Vagina (tissue), 2 donors: Measurements from ENCODE around the gene LTB4R. TPM values are rescaled to one million over a fixed set of nuclear protein-coding genes. Genes with fewer than 3 reads are reported as not detected.

Source experiments
- DNase-seq, 2 donors: peaks; one replicate each; pipeline ENCODE4 v3.0.0-alpha.2; 2017; ENCODE audit errors: extremely low spot score in 2 of 2
- H3K27ac ChIP-seq: fragments of 200-600 bp; sonication (generic); one replicate; pipeline ENCODE4 v1.5.1; 2019
- H3K27me3 ChIP-seq: fragments of 200-600 bp; sonication (generic); one replicate; pipeline ENCODE4 v1.5.1; 2019
- H3K36me3 ChIP-seq, 2 donors: fragments of 200-600 bp; sonication (generic); one replicate each; pipeline ENCODE4 v1.5.1; 2017 to 2019
- H3K4me1 ChIP-seq: fragments of 200-600 bp; sonication (generic); one replicate; pipeline ENCODE4 v1.5.1; 2019
- H3K4me3 ChIP-seq, 2 donors: fragments of 200-600 bp; sonication (generic); 1 replicate in 1 of 2; 2 replicates in 1 of 2; pipeline ENCODE4 v1.5.1; 2016 to 2019
- H3K9me3 ChIP-seq: fragments of 200-600 bp; sonication (generic); one replicate; pipeline ENCODE4 v1.5.1; 2019
- POLR2A ChIP-seq, 2 donors: fragments of 450-650 bp; IDR thresholded peaks; one replicate each; pipeline ENCODE4 v1.6.1; 2017; ENCODE audit warnings: antibody characterized with exemption in 2 of 2, mild to moderate bottlenecking in 2 of 2, moderate library complexity in 2 of 2
- POLR2AphosphoS5 ChIP-seq, 2 donors: sonication (generic); formaldehyde crosslinking; IDR thresholded peaks; one replicate each; pipeline ENCODE4 v1.9.0; 2017; ENCODE audit warnings: antibody characterized with exemption in 2 of 2, mild to moderate bottlenecking in 2 of 2, low read depth in 1 of 2; ENCODE audit not compliant: insufficient read depth in 1 of 2
- intact Hi-C: fragments of 100-400 bp; cut with DNase I; formaldehyde crosslinking; loops from one replicate; pipeline ENCODE4 v1.15.1; 2023
- total RNA-seq: library from RNA; depleted of rRNA; stranded (reverse); fragments of >200 nt; gene quantifications from one replicate; pipeline ENCODE4 v1.2.3, GENCODE V29; 2016
- TF ChIP-seq, protein P1 (sequence below), 3 experiments: fragments of 450-650 bp in 2 of 3; fragments of 200-600 bp in 1 of 3; sonication (generic) in 1 of 3; IDR thresholded peaks; one replicate each; pipeline ENCODE4 v1.5.1; 2017 to 2019; ENCODE audit warnings: antibody characterized with exemption in 3 of 3, mild to moderate bottlenecking in 2 of 3, moderate library complexity in 2 of 3

LTB4R gene, protein sequence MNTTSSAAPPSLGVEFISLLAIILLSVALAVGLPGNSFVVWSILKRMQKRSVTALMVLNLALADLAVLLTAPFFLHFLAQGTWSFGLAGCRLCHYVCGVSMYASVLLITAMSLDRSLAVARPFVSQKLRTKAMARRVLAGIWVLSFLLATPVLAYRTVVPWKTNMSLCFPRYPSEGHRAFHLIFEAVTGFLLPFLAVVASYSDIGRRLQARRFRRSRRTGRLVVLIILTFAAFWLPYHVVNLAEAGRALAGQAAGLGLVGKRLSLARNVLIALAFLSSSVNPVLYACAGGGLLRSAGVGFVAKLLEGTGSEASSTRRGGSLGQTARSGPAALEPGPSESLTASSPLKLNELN
- total RNA-seq: 35.1 TPM

DNA sequence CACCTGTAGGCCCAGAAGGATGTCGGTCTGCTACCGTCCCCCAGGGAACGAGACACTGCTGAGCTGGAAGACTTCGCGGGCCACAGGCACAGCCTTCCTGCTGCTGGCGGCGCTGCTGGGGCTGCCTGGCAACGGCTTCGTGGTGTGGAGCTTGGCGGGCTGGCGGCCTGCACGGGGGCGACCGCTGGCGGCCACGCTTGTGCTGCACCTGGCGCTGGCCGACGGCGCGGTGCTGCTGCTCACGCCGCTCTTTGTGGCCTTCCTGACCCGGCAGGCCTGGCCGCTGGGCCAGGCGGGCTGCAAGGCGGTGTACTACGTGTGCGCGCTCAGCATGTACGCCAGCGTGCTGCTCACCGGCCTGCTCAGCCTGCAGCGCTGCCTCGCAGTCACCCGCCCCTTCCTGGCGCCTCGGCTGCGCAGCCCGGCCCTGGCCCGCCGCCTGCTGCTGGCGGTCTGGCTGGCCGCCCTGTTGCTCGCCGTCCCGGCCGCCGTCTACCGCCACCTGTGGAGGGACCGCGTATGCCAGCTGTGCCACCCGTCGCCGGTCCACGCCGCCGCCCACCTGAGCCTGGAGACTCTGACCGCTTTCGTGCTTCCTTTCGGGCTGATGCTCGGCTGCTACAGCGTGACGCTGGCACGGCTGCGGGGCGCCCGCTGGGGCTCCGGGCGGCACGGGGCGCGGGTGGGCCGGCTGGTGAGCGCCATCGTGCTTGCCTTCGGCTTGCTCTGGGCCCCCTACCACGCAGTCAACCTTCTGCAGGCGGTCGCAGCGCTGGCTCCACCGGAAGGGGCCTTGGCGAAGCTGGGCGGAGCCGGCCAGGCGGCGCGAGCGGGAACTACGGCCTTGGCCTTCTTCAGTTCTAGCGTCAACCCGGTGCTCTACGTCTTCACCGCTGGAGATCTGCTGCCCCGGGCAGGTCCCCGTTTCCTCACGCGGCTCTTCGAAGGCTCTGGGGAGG is at the start of gene LTB4R:
TSS of gene LTB4R (plus strand) at position 857 of the 959 bp plus-strand sequence. CDS start 4,150 bp downstream, outside the sequence.
- H3K27ac ChIP-seq: peak within 1 kb of the TSS; percentile 87
- intact Hi-C loops: no loop called here
- DNase-seq: no peak
- TF ChIP-seq, protein P1, sequence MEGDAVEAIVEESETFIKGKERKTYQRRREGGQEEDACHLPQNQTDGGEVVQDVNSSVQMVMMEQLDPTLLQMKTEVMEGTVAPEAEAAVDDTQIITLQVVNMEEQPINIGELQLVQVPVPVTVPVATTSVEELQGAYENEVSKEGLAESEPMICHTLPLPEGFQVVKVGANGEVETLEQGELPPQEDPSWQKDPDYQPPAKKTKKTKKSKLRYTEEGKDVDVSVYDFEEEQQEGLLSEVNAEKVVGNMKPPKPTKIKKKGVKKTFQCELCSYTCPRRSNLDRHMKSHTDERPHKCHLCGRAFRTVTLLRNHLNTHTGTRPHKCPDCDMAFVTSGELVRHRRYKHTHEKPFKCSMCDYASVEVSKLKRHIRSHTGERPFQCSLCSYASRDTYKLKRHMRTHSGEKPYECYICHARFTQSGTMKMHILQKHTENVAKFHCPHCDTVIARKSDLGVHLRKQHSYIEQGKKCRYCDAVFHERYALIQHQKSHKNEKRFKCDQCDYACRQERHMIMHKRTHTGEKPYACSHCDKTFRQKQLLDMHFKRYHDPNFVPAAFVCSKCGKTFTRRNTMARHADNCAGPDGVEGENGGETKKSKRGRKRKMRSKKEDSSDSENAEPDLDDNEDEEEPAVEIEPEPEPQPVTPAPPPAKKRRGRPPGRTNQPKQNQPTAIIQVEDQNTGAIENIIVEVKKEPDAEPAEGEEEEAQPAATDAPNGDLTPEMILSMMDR (IDR thresholded peaks at IDR 0.05): peak in 2 of 3 experiments; percentile 12 to 45
- TF ChIP-seq POLR2AphosphoS5 (IDR thresholded peaks at IDR 0.05; ENCODE audit: insufficient read depth in 1 of 2, low read depth in 1 of 2) (no peak), POLR2A (IDR thresholded peaks at IDR 0.05) (no peak)
- peaks cover 0 to 15% of the 10 kb centered on the region in 2 donors for H3K36me3 ChIP-seq
- H3K9me3 ChIP-seq: no peaks in the 10 kb centered on the region
- H3K4me3 ChIP-seq: peak within 1 kb of the TSS; percentile 48 to 58
- peaks cover 80% of the 10 kb centered on the region for H3K4me1 ChIP-seq
- H3K27me3 ChIP-seq: no peaks in the 10 kb centered on the region

DNA sequence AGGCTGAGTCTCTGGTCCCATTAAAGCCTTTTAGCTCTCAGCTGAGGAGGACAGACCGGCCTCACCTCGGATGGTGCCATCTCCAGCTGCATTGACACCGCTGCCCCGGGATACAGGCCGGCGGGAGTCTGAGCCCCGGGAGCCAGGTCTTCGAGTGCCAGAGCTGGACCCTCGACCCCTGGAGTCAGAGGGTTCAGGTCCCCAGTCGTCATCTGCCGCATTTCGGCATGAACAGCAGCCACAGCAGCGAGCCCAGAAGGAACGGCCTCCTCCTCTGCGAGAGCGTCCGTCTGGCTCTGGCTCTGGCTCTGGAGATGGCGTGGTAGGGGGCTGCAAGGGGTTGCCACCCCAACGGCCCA is 49.4 kb upstream of the LTB4R start:
- intact Hi-C loops: no loop called here
- H3K4me3 ChIP-seq: peak overlapping the region in 1 of 2 donors; percentile 26
- no peaks in the 10 kb centered on the region for H3K9me3 ChIP-seq
- TF ChIP-seq, protein P1 (IDR thresholded peaks at IDR 0.05): no peak
- TF ChIP-seq POLR2AphosphoS5 (IDR thresholded peaks at IDR 0.05; ENCODE audit: insufficient read depth in 1 of 2, low read depth in 1 of 2): no peak
- TF ChIP-seq POLR2A (IDR thresholded peaks at IDR 0.05): no peak
- DNase-seq: no peak
- peaks cover 0 to 17% of the 10 kb centered on the region in 2 donors for H3K36me3 ChIP-seq
- no peak overlapping the region for H3K27ac ChIP-seq
- peaks cover 11% of the 10 kb centered on the region for H3K4me1 ChIP-seq
- H3K27me3 ChIP-seq: no peaks in the 10 kb centered on the region

DNA sequence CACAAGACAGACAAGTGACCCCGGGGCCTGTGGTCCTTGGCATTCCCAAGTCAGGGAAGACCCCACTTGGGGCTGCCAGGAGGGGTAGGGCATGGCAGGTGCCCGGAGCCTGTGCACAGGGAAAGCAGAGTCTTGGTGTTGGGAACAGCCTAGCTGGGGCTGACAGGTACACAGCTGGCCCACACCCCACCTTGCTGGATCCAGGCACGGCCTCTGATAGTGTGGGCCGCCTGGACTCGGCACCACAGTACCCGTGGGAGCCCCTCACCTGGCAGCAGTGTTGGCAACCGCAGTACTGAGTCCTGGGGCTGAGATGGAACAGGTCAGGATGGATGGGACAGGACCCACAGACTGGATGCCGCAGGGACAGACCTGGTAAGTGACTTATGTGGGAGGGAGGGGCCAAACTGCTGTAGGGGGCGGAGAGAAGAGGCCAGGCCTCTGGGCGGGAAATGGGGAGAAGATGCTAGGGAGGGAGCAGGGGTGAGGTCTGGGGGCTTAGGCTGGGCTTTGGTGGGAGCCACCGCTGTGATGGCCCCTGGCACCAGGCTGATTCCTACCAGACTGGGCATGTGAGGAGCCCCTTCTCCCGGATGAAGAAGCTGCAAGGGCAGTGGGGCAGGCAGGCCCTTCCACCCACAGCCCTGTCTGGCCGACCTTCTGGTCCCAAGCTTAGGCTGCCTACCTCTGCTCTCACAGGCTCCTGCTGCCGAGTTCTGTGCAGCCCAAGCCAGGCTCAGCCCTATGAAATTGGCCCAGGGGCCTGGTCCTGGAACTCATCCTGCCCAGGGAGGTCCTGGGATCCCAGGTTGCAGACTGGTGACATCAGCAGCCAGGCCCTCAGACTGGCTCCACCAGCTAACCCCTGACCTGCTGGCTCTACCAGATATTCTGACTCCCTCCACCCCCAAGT is 48.2 kb upstream of the LTB4R start, which contains the start of gene TGM1:
TSS of gene TGM1 (minus strand) at position 357 of the 913 bp plus-strand sequence. CDS start 825 bp downstream, outside the sequence.
- DNase-seq: no peak
- no peak for TF ChIP-seq POLR2AphosphoS5 (IDR thresholded peaks at IDR 0.05; ENCODE audit: insufficient read depth in 1 of 2, low read depth in 1 of 2)
- no peak for TF ChIP-seq POLR2A (IDR thresholded peaks at IDR 0.05)
- TF ChIP-seq, protein P1 (IDR thresholded peaks at IDR 0.05): no peak
- Histone ChIP-seq H3K4me3 (peak within 1 kb of the TSS in 1 of 2 donors; percentile 26), H3K4me1 (peaks cover 11% of the 10 kb centered on the region), H3K27ac (no peak within 1 kb of the TSS), H3K9me3 (no peaks in the 10 kb centered on the region), H3K27me3 (no peaks in the 10 kb centered on the region), H3K36me3 (peaks cover 0 to 21% of the 10 kb centered on the region in 2 donors)
- intact Hi-C loops: no loop called here

DNA sequence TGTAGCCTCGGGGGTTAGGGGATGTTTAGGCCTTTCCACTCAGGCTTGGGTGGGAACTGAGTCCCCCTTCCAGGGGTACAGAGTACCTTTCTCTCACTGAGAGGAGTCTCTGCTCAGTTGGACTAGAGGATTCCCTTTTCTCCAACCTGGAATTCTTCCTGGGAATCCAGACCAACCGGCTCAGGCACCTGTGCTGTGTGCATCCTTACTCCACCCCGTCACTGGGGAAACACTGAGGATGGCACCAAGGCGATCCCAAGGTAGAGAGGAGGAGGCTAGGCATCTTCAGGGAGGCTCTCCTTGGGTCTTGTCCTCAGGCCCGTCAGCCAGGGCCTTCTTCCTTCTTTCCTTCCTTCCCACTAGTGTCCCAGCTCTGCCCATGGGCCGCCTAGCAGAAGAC is 47.5 kb upstream of the LTB4R start:
- H3K27me3 ChIP-seq: no peaks in the 10 kb centered on the region
- intact Hi-C loops: no loop called here
- H3K4me1 ChIP-seq: peaks cover 8% of the 10 kb centered on the region
- no peak overlapping the region for H3K4me3 ChIP-seq
- H3K36me3 ChIP-seq: peaks cover 0 to 25% of the 10 kb centered on the region in 2 donors
- no peaks in the 10 kb centered on the region for H3K9me3 ChIP-seq
- no peak for TF ChIP-seq POLR2A (IDR thresholded peaks at IDR 0.05)
- TF ChIP-seq POLR2AphosphoS5 (IDR thresholded peaks at IDR 0.05; ENCODE audit: insufficient read depth in 1 of 2, low read depth in 1 of 2): no peak
- TF ChIP-seq, protein P1 (IDR thresholded peaks at IDR 0.05): no peak
- no peak for DNase-seq
- no peak overlapping the region for H3K27ac ChIP-seq
